Measurements from ENCODE around the gene AQP1.

Gene AQP1

GRCh38 chr7:30923774-30924413 is 12.2 kb downstream of the AQP1 start:
- no peak overlapping the region for H3K9ac ChIP-seq
- TF ChIP-seq Cebpa-rat (IDR thresholded peaks at IDR 0.05), result no peak

GRCh38 chr7:30924624-30925023 is 13.0 kb downstream of the AQP1 start:
- no peak for TF ChIP-seq Cebpa-rat (IDR thresholded peaks at IDR 0.05)
- H3K36me3 ChIP-seq, result no peaks in the 10 kb centered on the region

More at GRCh38 chr7:30923774-30924413, 12.2 kb downstream of the AQP1 start:
- Histone ChIP-seq H4K20me1 (no peaks in the 10 kb centered on the region), H3K36me3 (no peaks in the 10 kb centered on the region), H3K27me3 (no peaks in the 10 kb centered on the region), H3K4me3 (no peak overlapping the region), H3K4me1 (0 out of 2 replicates have a peak, but pooled peaks cover 6% of the 10 kb centered on the region), H3K9me3 (peaks cover 7% of the 10 kb centered on the region; the same call in 1 of the 2 replicates), H3K4me2 (no peak overlapping the region), H3K27ac (no peak overlapping the region)

DNA sequence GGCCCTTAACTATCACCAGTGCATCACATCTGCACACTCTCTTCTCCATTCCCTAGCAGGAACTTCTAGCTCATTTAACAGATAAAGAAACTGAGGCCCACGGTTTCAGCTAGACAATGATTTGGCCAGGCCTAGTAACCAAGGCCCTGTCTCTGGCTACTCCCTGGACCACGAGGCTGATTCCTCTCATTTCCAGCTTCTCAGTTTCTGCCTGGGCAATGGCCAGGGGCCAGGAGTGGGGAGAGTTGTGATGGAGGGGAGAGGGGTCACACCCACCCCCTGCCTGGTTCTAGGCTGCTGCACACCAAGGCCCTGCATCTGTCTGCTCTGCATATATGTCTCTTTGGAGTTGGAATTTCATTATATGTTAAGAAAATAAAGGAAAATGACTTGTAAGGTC is 13.5 kb downstream of the AQP1 start:
- H3K36me3 ChIP-seq, result no peaks in the 10 kb centered on the region
- H3K4me3 ChIP-seq, result no peak overlapping the region
- peaks cover 7% of the 10 kb centered on the region; the same call in 1 of the 2 replicates for H3K9me3 ChIP-seq
- no peak overlapping the region for H3K9ac ChIP-seq
- no peak overlapping the region for H3K4me2 ChIP-seq
- H3K4me1 ChIP-seq, result 0 out of 2 replicates have a peak, but pooled peaks cover 6% of the 10 kb centered on the region
- no peaks in the 10 kb centered on the region for H3K27me3 ChIP-seq
- H4K20me1 ChIP-seq, result no peaks in the 10 kb centered on the region
- H3K27ac ChIP-seq, result no peak overlapping the region
- TF ChIP-seq Cebpa-rat (IDR thresholded peaks at IDR 0.05), result no peak

More at GRCh38 chr7:30924624-30925023, 13.0 kb downstream of the AQP1 start:
- Histone ChIP-seq H3K4me2 (no peak overlapping the region), H3K9ac (no peak overlapping the region), H3K27me3 (no peaks in the 10 kb centered on the region), H3K9me3 (peaks cover 7% of the 10 kb centered on the region; the same call in 1 of the 2 replicates), H3K4me1 (0 out of 2 replicates have a peak, but pooled peaks cover 6% of the 10 kb centered on the region), H3K4me3 (no peak overlapping the region), H3K27ac (no peak overlapping the region), H4K20me1 (no peaks in the 10 kb centered on the region)

DNA sequence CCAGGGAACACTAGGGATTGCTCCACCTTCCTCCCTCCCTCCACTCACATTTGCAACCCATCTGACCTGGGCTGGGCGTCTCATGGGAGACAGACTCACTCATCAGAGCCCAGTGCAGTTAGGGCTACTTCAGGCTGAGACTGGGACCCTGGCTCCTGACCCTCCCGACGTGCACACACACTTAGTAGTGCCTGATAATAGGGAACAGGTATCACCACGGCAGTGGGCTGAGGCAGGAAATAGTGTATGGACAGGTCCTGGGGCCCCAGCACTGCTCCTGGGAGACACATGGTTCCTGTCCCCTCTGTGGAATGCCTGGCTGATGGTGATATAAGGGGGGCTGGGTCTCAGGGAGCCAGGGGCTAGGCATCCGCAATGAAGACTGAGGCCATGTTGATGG is 14.3 kb downstream of the AQP1 start:
- H3K27ac ChIP-seq, result no peak overlapping the region
- H3K4me1 ChIP-seq, result 0 out of 2 replicates have a peak, but pooled peaks cover 3% of the 10 kb centered on the region
- peaks cover 7% of the 10 kb centered on the region; the same call in 1 of the 2 replicates for H3K9me3 ChIP-seq
- no peak overlapping the region for H3K4me2 ChIP-seq
- H3K36me3 ChIP-seq, result no peaks in the 10 kb centered on the region
- no peaks in the 10 kb centered on the region for H3K27me3 ChIP-seq
- H3K9ac ChIP-seq, result no peak overlapping the region
- TF ChIP-seq Cebpa-rat (IDR thresholded peaks at IDR 0.05), result no peak
- no peaks in the 10 kb centered on the region for H4K20me1 ChIP-seq
- no peak overlapping the region for H3K4me3 ChIP-seq

GRCh38 chr7:30926313-30926712 is 14.7 kb downstream of the AQP1 start:
- Histone ChIP-seq H3K4me1 (no peaks in the 10 kb centered on the region), H3K27ac (no peak overlapping the region), H3K36me3 (no peaks in the 10 kb centered on the region), H3K9me3 (peaks cover 7% of the 10 kb centered on the region; the same call in 1 of the 2 replicates), H3K4me3 (no peak overlapping the region), H4K20me1 (no peaks in the 10 kb centered on the region), H3K4me2 (no peak overlapping the region), H3K9ac (no peak overlapping the region), H3K27me3 (no peaks in the 10 kb centered on the region)
- no peak for TF ChIP-seq Cebpa-rat (IDR thresholded peaks at IDR 0.05)

- no peak for TF ChIP-seq Cebpa-rat (IDR thresholded peaks at IDR 0.05)
- Histone ChIP-seq H3K4me3 (no peak overlapping the region), H3K4me2 (no peak overlapping the region), H3K27ac (no peak overlapping the region), H3K9ac (no peak overlapping the region), H4K20me1 (no peaks in the 10 kb centered on the region), H3K27me3 (no peaks in the 10 kb centered on the region), H3K4me1 (no peaks in the 10 kb centered on the region), H3K9me3 (peaks cover 7% of the 10 kb centered on the region; the same call in 1 of the 2 replicates), H3K36me3 (no peaks in the 10 kb centered on the region)
Observed at GRCh38 chr7:30927040-30927439, 15.4 kb downstream of the AQP1 start.

GRCh38 chr7:30927559-30927958 is 15.9 kb downstream of the AQP1 start:
- Histone ChIP-seq H3K27me3 (no peaks in the 10 kb centered on the region), H3K36me3 (no peaks in the 10 kb centered on the region), H3K9me3 (peaks cover 7% of the 10 kb centered on the region; the same call in 1 of the 2 replicates), H3K4me2 (no peak overlapping the region), H3K9ac (no peak overlapping the region), H3K4me3 (no peak overlapping the region), H4K20me1 (no peaks in the 10 kb centered on the region), H3K27ac (no peak overlapping the region), H3K4me1 (no peaks in the 10 kb centered on the region)
- TF ChIP-seq Cebpa-rat (IDR thresholded peaks at IDR 0.05), result no peak

- Histone ChIP-seq H3K9ac (no peak overlapping the region), H3K36me3 (no peaks in the 10 kb centered on the region), H4K20me1 (no peaks in the 10 kb centered on the region), H3K27me3 (no peaks in the 10 kb centered on the region), H3K4me1 (peaks cover 3% of the 10 kb centered on the region), H3K4me2 (no peak overlapping the region), H3K4me3 (no peak overlapping the region), H3K9me3 (peaks cover 7% of the 10 kb centered on the region; the same call in 1 of the 2 replicates), H3K27ac (no peak overlapping the region)
- TF ChIP-seq Cebpa-rat (IDR thresholded peaks at IDR 0.05), result no peak
Observed at GRCh38 chr7:30928254-30928872, 16.7 kb downstream of the AQP1 start.

DNA sequence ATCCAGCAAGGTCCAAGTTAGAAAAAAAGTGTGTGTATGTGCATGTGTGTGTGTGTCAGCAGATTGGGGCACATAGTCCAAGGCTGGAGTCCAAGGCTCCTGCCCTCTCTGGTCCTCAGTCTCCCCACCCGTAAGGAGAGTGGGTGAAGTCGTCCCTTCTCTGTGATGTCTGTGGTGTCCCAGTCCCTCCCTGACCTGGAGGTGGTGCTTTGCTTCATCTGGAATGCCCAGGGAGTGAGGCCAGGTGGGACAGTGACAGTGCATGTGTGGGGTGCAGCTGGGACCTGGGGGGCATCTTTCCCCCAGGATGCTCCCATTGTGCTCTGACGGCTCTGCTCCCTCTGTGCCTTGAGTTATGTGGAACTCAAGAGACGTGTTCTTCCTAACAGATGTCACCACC is 18.0 kb downstream of the AQP1 start:
- TF ChIP-seq Cebpa-rat (IDR thresholded peaks at IDR 0.05), result no peak
- H3K36me3 ChIP-seq, result no peaks in the 10 kb centered on the region

GRCh38 chr7:30930621-30931020 is 19.0 kb downstream of the AQP1 start:
- H3K4me2 ChIP-seq, result no peak overlapping the region
- no peak for TF ChIP-seq Cebpa-rat (IDR thresholded peaks at IDR 0.05)

More for the DNA sequence above, 18.0 kb downstream of the AQP1 start:
- H3K4me2 ChIP-seq, result no peak overlapping the region
- H3K27me3 ChIP-seq, result no peaks in the 10 kb centered on the region
- no peak overlapping the region for H3K9ac ChIP-seq
- no peak overlapping the region for H3K4me3 ChIP-seq
- H4K20me1 ChIP-seq, result no peaks in the 10 kb centered on the region
- peaks cover 7% of the 10 kb centered on the region; the same call in 1 of the 2 replicates for H3K9me3 ChIP-seq
- no peak overlapping the region for H3K27ac ChIP-seq
- H3K4me1 ChIP-seq, result peaks cover 14% of the 10 kb centered on the region

More at GRCh38 chr7:30930621-30931020, 19.0 kb downstream of the AQP1 start:
- no peak overlapping the region for H3K4me3 ChIP-seq
- peaks cover 14% of the 10 kb centered on the region for H3K4me1 ChIP-seq
- peaks cover 7% of the 10 kb centered on the region; the same call in 1 of the 2 replicates for H3K9me3 ChIP-seq
- H3K9ac ChIP-seq, result no peak overlapping the region
- no peak overlapping the region for H3K27ac ChIP-seq
- no peaks in the 10 kb centered on the region for H3K27me3 ChIP-seq
- no peaks in the 10 kb centered on the region for H3K36me3 ChIP-seq
- no peaks in the 10 kb centered on the region for H4K20me1 ChIP-seq
